Activated naive CD4-positive, alpha-beta T cell treated with anti-CD3 and anti-CD28 coated beads, Interleukin-2, amount 50 U/mL, for 24 hours (primary cell): Measurements from ENCODE around the gene NUDT12.

Experiments used
- H3K27ac Mint-ChIP-seq: one replicate; pipeline ENCODE4 v1.8.0; 2021; ENCODE audit warnings: mild to moderate bottlenecking, mixed read lengths
- H3K27me3 Mint-ChIP-seq: one replicate; pipeline ENCODE4 v1.8.0; 2021; ENCODE audit warnings: mixed read lengths
- H3K36me3 Mint-ChIP-seq: one replicate; pipeline ENCODE4 v1.8.0; 2021; ENCODE audit warnings: mixed read lengths
- H3K4me1 Mint-ChIP-seq: one replicate; pipeline ENCODE4 v1.8.0; 2021; ENCODE audit warnings: mixed read lengths
- H3K4me3 Mint-ChIP-seq: one replicate; pipeline ENCODE4 v1.8.0; 2021; ENCODE audit warnings: mild to moderate bottlenecking, mixed read lengths
- H3K9me3 Mint-ChIP-seq: one replicate; pipeline ENCODE4 v1.8.0; 2021; ENCODE audit warnings: mixed read lengths

NUDT12 gene

GRCh38 chr5:103565719-103566118, 3.1 kb upstream of the NUDT12 start:
- peaks cover 4% of the 10 kb centered on the region for H3K27me3 Mint-ChIP-seq
- H3K9me3 Mint-ChIP-seq = no peaks in the 10 kb centered on the region
- H3K4me3 Mint-ChIP-seq = no peak overlapping the region
- H3K27ac Mint-ChIP-seq = no peak overlapping the region
- H3K4me1 Mint-ChIP-seq = peaks cover 24% of the 10 kb centered on the region
- H3K36me3 Mint-ChIP-seq = no peaks in the 10 kb centered on the region

DNA sequence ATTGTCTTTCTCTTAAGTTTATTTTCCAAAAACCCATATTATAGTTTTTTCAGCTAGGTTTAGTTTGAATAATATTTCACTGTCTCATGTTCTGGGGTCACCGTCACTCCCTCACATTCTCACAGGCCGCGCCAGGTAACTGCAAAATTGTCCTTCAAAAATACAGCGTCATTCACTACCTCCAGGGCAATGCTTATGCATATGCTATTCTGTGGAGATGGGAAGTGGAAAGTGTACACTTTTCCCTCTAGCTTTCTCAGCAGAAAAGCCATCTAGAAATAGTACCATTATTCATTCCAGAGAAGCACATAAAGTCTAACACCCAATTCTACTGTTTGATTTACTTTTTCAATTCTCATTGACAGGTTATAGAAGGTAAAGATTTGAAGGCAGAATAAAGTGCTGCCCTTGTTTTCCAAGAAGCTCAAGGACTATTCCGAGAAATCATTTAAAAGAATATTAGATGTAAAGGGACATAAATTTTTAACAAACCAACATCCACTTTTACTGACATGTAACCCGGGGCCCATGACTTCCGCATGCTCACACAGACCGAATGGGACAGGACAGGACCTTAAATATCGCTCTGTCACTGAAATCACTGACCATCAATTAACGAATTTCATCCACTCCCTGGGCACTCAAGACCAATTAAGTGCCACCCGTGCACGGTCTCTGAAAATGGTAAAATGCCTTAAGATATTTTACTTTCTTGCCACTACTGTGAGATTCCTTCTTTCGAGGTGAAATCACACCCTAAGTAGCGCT, 720 bp downstream of the NUDT12 start:
- Mint-ChIP-seq H3K27ac (peak overlapping the region; percentile 75), H3K27me3 (peaks cover 2% of the 10 kb centered on the region), H3K9me3 (no peaks in the 10 kb centered on the region), H3K4me1 (peaks cover 24% of the 10 kb centered on the region), H3K36me3 (no peaks in the 10 kb centered on the region), H3K4me3 (peak overlapping the region; percentile 94)

- Mint-ChIP-seq H3K9me3 (no peaks in the 10 kb centered on the region), H3K4me3 (peak overlapping the region; percentile 24), H3K27me3 (peaks cover 2% of the 10 kb centered on the region), H3K4me1 (peaks cover 24% of the 10 kb centered on the region), H3K36me3 (no peaks in the 10 kb centered on the region), H3K27ac (peak overlapping the region; percentile 42)
Observed at GRCh38 chr5:103560826-103561225, 1.8 kb downstream of the NUDT12 start.

DNA sequence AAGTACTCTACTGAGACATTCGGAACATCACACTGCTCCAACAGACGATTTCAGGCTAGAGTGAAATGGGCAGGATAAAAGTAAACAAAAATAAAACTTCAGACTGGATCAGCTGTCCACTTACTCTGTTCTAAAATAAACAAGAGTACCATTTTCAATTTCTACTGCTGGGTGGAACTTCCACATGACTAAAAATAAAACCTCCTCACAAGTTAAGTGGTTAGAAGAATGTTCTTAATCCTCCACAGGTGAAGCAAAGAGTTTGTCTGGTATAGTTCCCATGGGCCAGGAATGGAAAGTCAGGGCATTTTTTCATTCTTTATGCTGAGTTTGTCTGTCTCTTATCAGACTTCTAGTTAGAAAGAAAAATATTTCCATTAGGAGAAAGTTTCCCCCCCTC, 15.7 kb downstream of the NUDT12 start:
- H3K4me1 Mint-ChIP-seq = no peaks in the 10 kb centered on the region
- no peaks in the 10 kb centered on the region for H3K9me3 Mint-ChIP-seq
- H3K4me3 Mint-ChIP-seq = no peak overlapping the region
- no peaks in the 10 kb centered on the region for H3K27me3 Mint-ChIP-seq
- peaks cover under 1% of the 10 kb centered on the region for H3K36me3 Mint-ChIP-seq
- no peak overlapping the region for H3K27ac Mint-ChIP-seq

- no peaks in the 10 kb centered on the region for H3K9me3 Mint-ChIP-seq
- H3K36me3 Mint-ChIP-seq = no peaks in the 10 kb centered on the region
- H3K27ac Mint-ChIP-seq = no peak overlapping the region
Observed at GRCh38 chr5:103542441-103542840, 20.1 kb downstream of the NUDT12 start.

DNA sequence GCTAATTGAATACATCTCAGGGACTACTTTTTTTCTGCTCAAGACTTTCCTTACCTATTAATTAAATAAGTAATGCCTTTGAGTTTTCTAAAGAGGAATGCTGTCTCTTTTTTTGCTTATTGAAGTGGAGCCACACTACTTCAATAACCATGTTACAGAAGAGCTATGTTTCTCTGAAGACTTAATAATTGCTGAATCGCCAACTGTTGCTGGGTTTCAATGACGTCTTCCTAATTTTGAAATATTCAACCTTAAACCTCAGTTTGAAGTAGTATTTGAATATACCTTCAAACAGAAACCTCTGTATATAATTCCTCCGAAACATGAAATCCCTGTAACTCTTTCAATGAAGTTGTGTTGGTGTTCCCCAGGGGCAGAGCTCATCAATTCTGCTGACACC, 21.0 kb downstream of the NUDT12 start:
- no peaks in the 10 kb centered on the region for H3K9me3 Mint-ChIP-seq
- H3K27ac Mint-ChIP-seq = no peak overlapping the region
- H3K27me3 Mint-ChIP-seq = peaks cover 2% of the 10 kb centered on the region
- H3K4me3 Mint-ChIP-seq = no peak overlapping the region
- no peaks in the 10 kb centered on the region for H3K36me3 Mint-ChIP-seq
- no peaks in the 10 kb centered on the region for H3K4me1 Mint-ChIP-seq

More at GRCh38 chr5:103542441-103542840, 20.1 kb downstream of the NUDT12 start:
- no peak overlapping the region for H3K4me3 Mint-ChIP-seq
- H3K27me3 Mint-ChIP-seq = peaks cover 2% of the 10 kb centered on the region
- no peaks in the 10 kb centered on the region for H3K4me1 Mint-ChIP-seq

DNA sequence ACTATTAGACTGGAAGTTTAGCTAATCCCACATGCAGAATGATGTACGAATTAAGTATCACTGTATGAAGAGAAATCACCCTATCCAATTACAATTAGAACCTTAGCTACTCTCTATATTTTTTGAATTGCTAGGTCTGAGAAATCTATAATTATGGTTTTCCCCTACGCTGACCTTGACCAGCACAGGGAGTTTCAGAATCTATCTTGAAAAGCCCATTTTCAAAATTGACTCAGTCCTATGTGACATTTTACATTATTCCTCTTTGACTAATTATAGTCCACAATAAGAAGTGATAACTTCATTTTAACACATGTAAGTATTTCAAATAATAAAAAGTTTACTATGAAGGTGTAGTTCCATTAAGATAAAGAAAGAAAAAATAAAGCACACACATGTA, 21.5 kb downstream of the NUDT12 start:
- H3K27ac Mint-ChIP-seq = no peak overlapping the region
- H3K4me3 Mint-ChIP-seq = no peak overlapping the region
- H3K27me3 Mint-ChIP-seq = peaks cover 2% of the 10 kb centered on the region
- no peaks in the 10 kb centered on the region for H3K9me3 Mint-ChIP-seq
- no peaks in the 10 kb centered on the region for H3K4me1 Mint-ChIP-seq
- no peaks in the 10 kb centered on the region for H3K36me3 Mint-ChIP-seq

DNA sequence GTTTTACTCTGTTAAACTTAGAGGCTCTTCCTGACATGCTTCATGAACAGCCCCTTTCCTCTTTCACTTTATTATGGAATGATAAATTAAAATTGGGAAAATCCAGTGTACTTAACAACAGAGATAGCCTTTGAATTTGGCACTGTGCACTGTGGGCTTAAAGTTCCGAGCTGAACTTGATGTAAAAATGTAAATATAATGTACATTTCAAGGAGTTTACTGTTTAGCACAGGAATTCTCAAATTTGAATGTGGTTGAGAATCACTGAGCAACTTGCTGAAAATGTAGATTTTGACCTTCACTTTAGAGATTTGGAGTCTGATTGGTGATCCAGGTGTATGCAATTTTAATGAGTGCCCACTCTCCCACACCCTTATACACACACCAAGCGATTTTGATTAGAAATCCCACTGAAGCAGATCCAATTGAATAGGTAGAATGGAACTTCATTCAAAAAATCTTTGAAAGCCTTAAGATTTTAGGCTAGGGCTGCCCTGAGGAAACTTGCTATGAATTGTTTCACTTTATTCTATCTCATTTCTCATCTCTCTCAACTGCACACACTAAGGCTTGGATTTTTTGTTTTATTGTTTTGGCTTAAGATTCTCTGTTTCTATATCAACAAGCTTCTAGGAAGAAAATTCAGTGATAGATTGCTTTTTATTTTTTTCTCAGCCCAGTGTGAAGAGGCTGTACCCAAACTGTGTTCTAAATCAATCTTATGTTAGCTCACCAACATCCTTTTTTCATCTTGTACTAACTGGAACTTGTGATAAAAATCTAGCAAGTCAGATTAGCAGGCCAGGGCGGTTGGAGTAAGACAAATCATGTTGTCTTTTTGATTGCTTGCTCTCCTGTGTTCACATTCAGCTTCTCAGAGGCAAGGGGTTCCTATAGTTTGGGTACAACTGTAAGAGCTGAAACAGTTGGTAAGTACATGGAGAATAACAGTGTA, 22.9 kb downstream of the NUDT12 start:
- Mint-ChIP-seq H3K27ac (no peak overlapping the region), H3K27me3 (peaks cover 4% of the 10 kb centered on the region)

GRCh38 chr5:103532086-103532734, 30.4 kb downstream of the NUDT12 start:
- Mint-ChIP-seq H3K27ac (no peak overlapping the region), H3K27me3 (peaks cover 12% of the 10 kb centered on the region), H3K36me3 (no peaks in the 10 kb centered on the region), H3K4me1 (no peaks in the 10 kb centered on the region), H3K4me3 (no peak overlapping the region), H3K9me3 (peaks cover 4% of the 10 kb centered on the region)

More for the DNA sequence above, 22.9 kb downstream of the NUDT12 start:
- Mint-ChIP-seq H3K36me3 (no peaks in the 10 kb centered on the region), H3K4me1 (no peaks in the 10 kb centered on the region), H3K4me3 (no peak overlapping the region), H3K9me3 (no peaks in the 10 kb centered on the region)

DNA sequence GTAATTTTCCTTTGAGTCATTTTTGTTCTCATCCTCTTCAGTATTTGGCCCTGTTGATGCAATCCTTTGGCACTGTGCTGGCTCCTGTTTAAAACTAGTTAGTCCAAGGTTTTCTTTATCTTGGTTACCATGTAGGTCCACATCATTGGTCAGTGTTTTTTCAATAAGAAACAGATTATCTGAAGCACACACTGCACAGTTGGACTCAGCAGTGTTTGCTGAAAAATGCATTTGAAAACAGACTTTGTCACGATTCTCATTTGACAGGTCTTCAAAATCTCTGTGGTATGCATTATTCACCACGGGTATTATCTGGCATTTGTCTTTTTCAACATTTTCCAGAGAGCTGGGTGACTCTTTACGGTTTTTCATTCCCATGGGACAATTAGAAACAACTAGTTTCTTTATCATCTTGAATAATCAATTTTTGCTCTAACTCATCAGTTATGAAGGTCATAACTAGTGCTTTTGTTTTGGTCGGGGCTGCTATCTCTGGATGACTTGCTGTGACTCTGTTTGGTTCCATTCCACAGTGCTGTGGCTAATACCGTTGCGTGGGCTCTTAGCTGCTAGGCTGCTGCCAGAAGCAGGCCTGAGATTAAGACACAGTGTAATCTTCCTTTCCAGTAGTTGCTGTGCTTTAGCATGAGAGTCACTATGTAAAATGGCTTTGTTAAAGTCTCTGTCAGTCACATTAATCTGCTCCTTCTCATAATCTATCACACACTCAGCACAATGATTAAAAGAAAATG, 36.2 kb downstream of the NUDT12 start:
- Mint-ChIP-seq H3K9me3 (no peaks in the 10 kb centered on the region), H3K4me1 (no peaks in the 10 kb centered on the region), H3K4me3 (no peak overlapping the region), H3K27ac (no peak overlapping the region), H3K36me3 (no peaks in the 10 kb centered on the region), H3K27me3 (peaks cover 4% of the 10 kb centered on the region)

DNA sequence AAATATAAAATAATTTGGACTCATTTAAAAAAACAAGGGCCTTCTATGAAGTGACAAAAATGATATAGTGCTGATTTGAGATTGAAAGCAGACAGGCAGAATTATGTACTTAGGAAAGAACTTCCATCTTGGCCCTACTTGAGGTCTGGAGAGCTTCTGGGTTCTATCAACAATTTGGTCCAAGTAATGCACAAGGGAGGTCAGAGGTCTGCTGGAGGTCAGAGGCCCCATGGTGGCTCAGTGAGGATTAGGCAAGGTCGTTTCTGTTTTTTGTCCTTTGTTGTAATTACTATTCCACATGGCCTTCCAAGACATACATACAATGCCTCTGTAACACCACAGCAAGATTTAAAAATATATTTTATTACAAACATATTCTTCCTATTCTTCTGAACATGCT, 37.2 kb downstream of the NUDT12 start:
- Mint-ChIP-seq H3K4me3 (no peak overlapping the region), H3K27ac (no peak overlapping the region), H3K27me3 (peaks cover 2% of the 10 kb centered on the region), H3K36me3 (no peaks in the 10 kb centered on the region), H3K4me1 (no peaks in the 10 kb centered on the region), H3K9me3 (no peaks in the 10 kb centered on the region)

DNA sequence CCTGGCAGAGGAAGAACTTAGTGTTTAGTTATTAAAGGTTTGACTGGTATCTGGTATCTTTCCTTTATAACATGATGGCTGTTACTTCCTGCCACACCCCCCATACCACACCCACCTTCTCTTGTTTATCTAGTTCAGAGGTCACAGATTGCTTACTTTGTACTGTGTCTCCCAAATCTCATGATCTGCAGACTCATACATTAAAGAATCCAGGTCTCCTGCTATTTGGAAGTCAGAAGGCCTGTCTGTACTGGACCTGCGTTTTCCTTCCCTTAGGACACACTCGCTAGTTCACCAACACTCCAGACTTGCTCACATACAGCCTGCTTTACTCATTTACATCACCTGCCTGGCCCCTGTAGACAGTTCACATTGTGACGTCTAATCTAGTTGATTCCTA, 39.3 kb downstream of the NUDT12 start:
- peaks cover 1% of the 10 kb centered on the region for H3K27me3 Mint-ChIP-seq
- H3K36me3 Mint-ChIP-seq = no peaks in the 10 kb centered on the region
- no peaks in the 10 kb centered on the region for H3K4me1 Mint-ChIP-seq
- no peak overlapping the region for H3K4me3 Mint-ChIP-seq
- H3K9me3 Mint-ChIP-seq = no peaks in the 10 kb centered on the region
- no peak overlapping the region for H3K27ac Mint-ChIP-seq

DNA sequence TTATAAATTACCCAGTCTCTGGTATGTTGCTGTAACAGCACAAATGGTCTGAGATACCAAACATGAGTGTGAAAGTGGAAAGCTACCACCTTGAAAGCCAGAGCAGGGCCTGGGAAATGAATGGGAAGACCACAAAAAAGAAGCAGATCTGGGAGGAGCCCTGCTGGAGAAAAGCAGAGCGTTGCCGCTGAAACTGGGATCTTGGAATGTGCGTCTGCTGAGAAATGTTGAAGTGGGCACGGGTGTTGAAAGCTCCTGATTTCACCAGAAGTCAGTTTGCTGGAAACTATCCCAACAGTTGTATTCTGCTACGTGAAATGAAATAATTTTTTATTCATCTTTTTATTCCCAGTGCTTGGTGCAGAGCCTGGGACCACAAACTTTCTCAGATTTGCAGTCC, 40.0 kb downstream of the NUDT12 start:
- H3K27me3 Mint-ChIP-seq = peaks cover 3% of the 10 kb centered on the region
- no peaks in the 10 kb centered on the region for H3K9me3 Mint-ChIP-seq
- no peak overlapping the region for H3K27ac Mint-ChIP-seq
- no peaks in the 10 kb centered on the region for H3K36me3 Mint-ChIP-seq
- no peak overlapping the region for H3K4me3 Mint-ChIP-seq
- no peaks in the 10 kb centered on the region for H3K4me1 Mint-ChIP-seq

DNA sequence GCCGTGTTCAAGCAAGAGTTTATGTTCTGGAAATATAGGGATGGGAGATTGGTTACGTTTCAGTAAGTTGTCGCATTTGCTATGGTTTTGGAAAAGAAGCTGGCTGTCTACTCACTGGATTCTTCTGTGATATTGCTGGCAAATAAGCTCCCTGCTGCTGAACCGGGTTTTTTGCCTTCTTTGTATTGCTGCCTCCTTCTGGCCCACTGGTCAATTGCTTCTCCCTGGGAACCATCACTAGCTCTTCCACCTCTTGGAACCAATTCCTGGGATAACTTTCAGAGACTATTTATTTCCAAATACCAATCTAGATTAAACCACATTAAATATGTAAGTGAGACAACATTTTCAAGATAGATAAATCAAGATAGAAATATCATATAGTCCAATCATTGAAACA, 43.0 kb downstream of the NUDT12 start:
- H3K4me3 Mint-ChIP-seq = no peak overlapping the region
- H3K9me3 Mint-ChIP-seq = no peaks in the 10 kb centered on the region
- no peaks in the 10 kb centered on the region for H3K4me1 Mint-ChIP-seq
- H3K27ac Mint-ChIP-seq = no peak overlapping the region
- peaks cover 15% of the 10 kb centered on the region for H3K27me3 Mint-ChIP-seq
- H3K36me3 Mint-ChIP-seq = no peaks in the 10 kb centered on the region

GRCh38 chr5:103514371-103514770, 48.2 kb downstream of the NUDT12 start:
- H3K9me3 Mint-ChIP-seq = no peaks in the 10 kb centered on the region
- no peak overlapping the region for H3K4me3 Mint-ChIP-seq
- no peaks in the 10 kb centered on the region for H3K4me1 Mint-ChIP-seq
- peaks cover 14% of the 10 kb centered on the region for H3K27me3 Mint-ChIP-seq
- no peak overlapping the region for H3K27ac Mint-ChIP-seq
- H3K36me3 Mint-ChIP-seq = no peaks in the 10 kb centered on the region
